Ishikawa (cell line): ENCODE data around the gene HTT.

ENCODE experiments used
- FOXM1 ChIP-seq: IDR thresholded peaks from 2 replicates; pipeline ENCODE4 v1.6.1; 2012; ENCODE audit warnings: low read depth, borderline replicate concordance
- MAX ChIP-seq: IDR thresholded peaks from 2 replicates; pipeline ENCODE4 v1.6.1; 2012
- NFIC ChIP-seq: IDR thresholded peaks from 2 replicates; pipeline ENCODE4 v1.6.1; 2012
- RAD21 ChIP-seq: IDR thresholded peaks from 2 replicates; pipeline ENCODE4 v1.6.1; 2012; ENCODE audit warnings: low read depth
- REST ChIP-seq: IDR thresholded peaks from 2 replicates; pipeline ENCODE4 v1.6.1; 2012; ENCODE audit warnings: low read depth, mild to moderate bottlenecking
- TAF1 ChIP-seq: IDR thresholded peaks from 2 replicates; pipeline ENCODE4 v1.6.1; 2012; ENCODE audit warnings: low read depth, mild to moderate bottlenecking
- TEAD4 ChIP-seq: IDR thresholded peaks from 2 replicates; pipeline ENCODE4 v1.6.1; 2012
- YY1 ChIP-seq: IDR thresholded peaks from 2 replicates; pipeline ENCODE4 v1.6.1; 2012; ENCODE audit warnings: low read depth
- ZBTB7A ChIP-seq: IDR thresholded peaks from 2 replicates; pipeline ENCODE4 v1.6.1; 2012; ENCODE audit warnings: low read depth

GRCh38 chr4:3269105-3269927, 194.8 kb downstream of the HTT start:
- TF ChIP-seq REST (no peak), TAF1 (no peak), TEAD4 (no peak), RAD21 (no peak), FOXM1 (no peak), ZBTB7A (no peak), MAX (no peak), YY1 (no peak), NFIC (no peak)
